ENCODE data around the gene CACNA1H. TPM values are rescaled to one million over a fixed set of nuclear protein-coding genes. Genes with fewer than 3 reads are reported as not detected.
A peak's percentile ranks its signal among the peaks of the same experiment; 100 is the strongest.

Gene CACNA1H
- total RNA-seq, 1 experiment from 2014 or later = 24.3 TPM

- Histone ChIP-seq H3K4me1 (ENCODE audit: control insufficient read depth in 1 of 2, insufficient read depth in 2 of 2, low read length in 2 of 2) (peaks cover 0 to 20% of the 10 kb centered on the region in 2 experiments; a peak in 2 of 4 replicates), H3K79me2 (ENCODE audit: insufficient read depth, low read length) (no peaks in the 10 kb centered on the region), H3K4me3 (replicated peaks in 1 of 2; ENCODE audit: low read depth in 1 of 2, low read length in 2 of 2) (no peak overlapping the region), H3K9me3 (ENCODE audit: control insufficient read depth in 1 of 2, insufficient read depth in 1 of 2, low read depth in 1 of 2, low read length in 2 of 2) (no peaks in the 10 kb centered on the region), H3K27ac (ENCODE audit: low read depth, low read length) (no peak overlapping the region), H3K27me3 (ENCODE audit: insufficient read depth, low read length) (no peaks in the 10 kb centered on the region), H3K4me2 (ENCODE audit: low read length) (peak overlapping the region; percentile 39), H2AFZ (ENCODE audit: low read depth, low read length, poor library complexity, severe bottlenecking) (no peak overlapping the region), H3K9me2 (ENCODE audit: insufficient read depth) (no peaks in the 10 kb centered on the region), H3K36me3 (ENCODE audit: control insufficient read depth in 1 of 2, insufficient read depth in 2 of 2, low read length in 2 of 2) (no peaks in the 10 kb centered on the region), H4K20me1 (ENCODE audit: insufficient read depth) (no peaks in the 10 kb centered on the region), H3K9ac (ENCODE audit: low read length) (no peak overlapping the region)
- BruUV-seq (replicated peaks) = no TSS peak
- no peak for DNase-seq (ENCODE audit: low read depth, low spot score)
- intact Hi-C loops (cut with micrococcal nuclease) = loop anchor here (1.0 kb wide), 1 partner anchor 88 kb away; no protein-coding TSS in a partner anchor
- RAD21 ChIA-PET (ENCODE audit: low non-redundant PET in 1 of 2, low total read pairs in 2 of 2, uncharacterized antibody in 2 of 2, unreplicated experiment in 2 of 2) = interaction anchor here in 1 of 2 experiments (1.3 kb wide), 1 partner anchor 49 kb away, joined by 3 read pairs; no protein-coding TSS in a partner anchor
- TF ChIP-seq EGR1 (IDR thresholded peaks at IDR 0.05; ENCODE audit: low read depth) (no peak), SRF (IDR thresholded peaks at IDR 0.05; ENCODE audit: low read depth) (no peak), RAD21 (IDR thresholded peaks at IDR 0.05; ENCODE audit: low read depth) (peak; percentile 94), CTCF (IDR thresholded peaks at IDR 0.05 in 2 of 3, conservative IDR thresholded peaks at IDR 0.05 in 1 of 3; ENCODE audit: borderline replicate concordance in 1 of 3, insufficient read depth in 1 of 3, low read depth in 2 of 3, low read length in 2 of 3) (peak; percentile 77 to 88 (median 85)), POLR2AphosphoS5 (IDR thresholded peaks at IDR 0.05; ENCODE audit: low read depth, low read length) (no peak)
- ATAC-seq = peak; percentile 84
- POLR2A ChIA-PET = no interaction called here
- CTCF ChIA-PET = interaction anchor here (1.0 to 1.3 kb wide), 2 partner anchors 132 to 310 kb away, joined by 3 read pairs; no protein-coding TSS in a partner anchor
Measured at GRCh38 chr16:1105888-1106620, 46.9 kb upstream of the CACNA1H start.

- RAD21 ChIA-PET (ENCODE audit: low non-redundant PET in 1 of 2, low total read pairs in 2 of 2, uncharacterized antibody in 2 of 2, unreplicated experiment in 2 of 2) = interaction anchor here in 1 of 2 experiments (1.3 kb wide), 1 partner anchor 50 kb away, joined by 3 read pairs; no protein-coding TSS in a partner anchor
- POLR2A ChIA-PET = no interaction called here
Measured at GRCh38 chr16:1106659-1107058, 46.2 kb upstream of the CACNA1H start.

More at GRCh38 chr16:1106659-1107058, 46.2 kb upstream of the CACNA1H start:
- no TSS peak for BruUV-seq (replicated peaks)
- H3K9me3 ChIP-seq (ENCODE audit: control insufficient read depth in 1 of 2, insufficient read depth in 1 of 2, low read depth in 1 of 2, low read length in 2 of 2) = no peaks in the 10 kb centered on the region
- H3K9ac ChIP-seq (ENCODE audit: low read length) = no peak overlapping the region
- CTCF ChIA-PET = interaction anchor here (0.7 to 1.3 kb wide), 3 partner anchors 87 to 311 kb away, joined by 3 read pairs; no protein-coding TSS in a partner anchor
- intact Hi-C loops (cut with micrococcal nuclease) = loop anchor here (1.0 kb wide), 1 partner anchor 88 kb away; no protein-coding TSS in a partner anchor
- no peak overlapping the region for H2AFZ ChIP-seq (ENCODE audit: low read depth, low read length, poor library complexity, severe bottlenecking)
- TF ChIP-seq EZH2 (IDR thresholded peaks at IDR 0.05) (no peak), EZH2phosphoT487 (IDR thresholded peaks at IDR 0.05; ENCODE audit: borderline replicate concordance) (no peak), ZNF274 (IDR thresholded peaks at IDR 0.05; ENCODE audit: low read depth, low read length) (no peak), POLR2A (IDR thresholded peaks at IDR 0.05; ENCODE audit: borderline replicate concordance, extremely low read depth, insufficient read depth, insufficient read length) (no peak), CEBPB (IDR thresholded peaks at IDR 0.05; ENCODE audit: low read depth) (no peak)
- TF ChIP-seq, protein P1, sequence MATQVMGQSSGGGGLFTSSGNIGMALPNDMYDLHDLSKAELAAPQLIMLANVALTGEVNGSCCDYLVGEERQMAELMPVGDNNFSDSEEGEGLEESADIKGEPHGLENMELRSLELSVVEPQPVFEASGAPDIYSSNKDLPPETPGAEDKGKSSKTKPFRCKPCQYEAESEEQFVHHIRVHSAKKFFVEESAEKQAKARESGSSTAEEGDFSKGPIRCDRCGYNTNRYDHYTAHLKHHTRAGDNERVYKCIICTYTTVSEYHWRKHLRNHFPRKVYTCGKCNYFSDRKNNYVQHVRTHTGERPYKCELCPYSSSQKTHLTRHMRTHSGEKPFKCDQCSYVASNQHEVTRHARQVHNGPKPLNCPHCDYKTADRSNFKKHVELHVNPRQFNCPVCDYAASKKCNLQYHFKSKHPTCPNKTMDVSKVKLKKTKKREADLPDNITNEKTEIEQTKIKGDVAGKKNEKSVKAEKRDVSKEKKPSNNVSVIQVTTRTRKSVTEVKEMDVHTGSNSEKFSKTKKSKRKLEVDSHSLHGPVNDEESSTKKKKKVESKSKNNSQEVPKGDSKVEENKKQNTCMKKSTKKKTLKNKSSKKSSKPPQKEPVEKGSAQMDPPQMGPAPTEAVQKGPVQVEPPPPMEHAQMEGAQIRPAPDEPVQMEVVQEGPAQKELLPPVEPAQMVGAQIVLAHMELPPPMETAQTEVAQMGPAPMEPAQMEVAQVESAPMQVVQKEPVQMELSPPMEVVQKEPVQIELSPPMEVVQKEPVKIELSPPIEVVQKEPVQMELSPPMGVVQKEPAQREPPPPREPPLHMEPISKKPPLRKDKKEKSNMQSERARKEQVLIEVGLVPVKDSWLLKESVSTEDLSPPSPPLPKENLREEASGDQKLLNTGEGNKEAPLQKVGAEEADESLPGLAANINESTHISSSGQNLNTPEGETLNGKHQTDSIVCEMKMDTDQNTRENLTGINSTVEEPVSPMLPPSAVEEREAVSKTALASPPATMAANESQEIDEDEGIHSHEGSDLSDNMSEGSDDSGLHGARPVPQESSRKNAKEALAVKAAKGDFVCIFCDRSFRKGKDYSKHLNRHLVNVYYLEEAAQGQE (IDR thresholded peaks at IDR 0.05; ENCODE audit: low read depth) = no peak
- no peak overlapping the region for H3K27ac ChIP-seq (ENCODE audit: low read depth, low read length)
- H3K4me3 ChIP-seq (replicated peaks in 1 of 2; ENCODE audit: low read depth in 1 of 2, low read length in 2 of 2) = no peak overlapping the region
- ATAC-seq = peak; percentile 10
- no peaks in the 10 kb centered on the region for H3K79me2 ChIP-seq (ENCODE audit: insufficient read depth, low read length)
- no peaks in the 10 kb centered on the region for H4K20me1 ChIP-seq (ENCODE audit: insufficient read depth)
- H3K27me3 ChIP-seq (ENCODE audit: insufficient read depth, low read length) = no peaks in the 10 kb centered on the region
- no peak overlapping the region for H3K4me2 ChIP-seq (ENCODE audit: low read length)
- H3K4me1 ChIP-seq (ENCODE audit: control insufficient read depth in 1 of 2, insufficient read depth in 2 of 2, low read length in 2 of 2) = peaks cover 0 to 18% of the 10 kb centered on the region in 2 experiments; a peak in 2 of 4 replicates
- H3K36me3 ChIP-seq (ENCODE audit: control insufficient read depth in 1 of 2, insufficient read depth in 2 of 2, low read length in 2 of 2) = no peaks in the 10 kb centered on the region
- DNase-seq (ENCODE audit: low read depth, low spot score) = no peak
- H3K9me2 ChIP-seq (ENCODE audit: insufficient read depth) = no peaks in the 10 kb centered on the region
